Measurements from ENCODE around the gene GRM2.

GRM2 gene

GRCh38 chr3:51686512-51687215 is 20.2 kb upstream of the GRM2 start:
- CTCF ChIA-PET, result no interaction called here
- POLR2A ChIA-PET, result no interaction called here
- TF ChIP-seq L3MBTL2 (conservative IDR thresholded peaks at IDR 0.05), result no peak
- no peak for TF ChIP-seq FOXA1 (IDR thresholded peaks at IDR 0.05)
- no peak for TF ChIP-seq NFRKB (IDR thresholded peaks at IDR 0.05)
- TF ChIP-seq ARNT (IDR thresholded peaks at IDR 0.05), result no peak
- TF ChIP-seq SUZ12 (IDR thresholded peaks at IDR 0.05), result no peak
- TF ChIP-seq FOXK2 (IDR thresholded peaks at IDR 0.05), result no peak
- no peak for TF ChIP-seq ZNF384 (IDR thresholded peaks at IDR 0.05)
- TF ChIP-seq ELF4 (IDR thresholded peaks at IDR 0.05), result no peak
- no peak for DNase-seq (ENCODE audit: extremely low spot score)

DNA sequence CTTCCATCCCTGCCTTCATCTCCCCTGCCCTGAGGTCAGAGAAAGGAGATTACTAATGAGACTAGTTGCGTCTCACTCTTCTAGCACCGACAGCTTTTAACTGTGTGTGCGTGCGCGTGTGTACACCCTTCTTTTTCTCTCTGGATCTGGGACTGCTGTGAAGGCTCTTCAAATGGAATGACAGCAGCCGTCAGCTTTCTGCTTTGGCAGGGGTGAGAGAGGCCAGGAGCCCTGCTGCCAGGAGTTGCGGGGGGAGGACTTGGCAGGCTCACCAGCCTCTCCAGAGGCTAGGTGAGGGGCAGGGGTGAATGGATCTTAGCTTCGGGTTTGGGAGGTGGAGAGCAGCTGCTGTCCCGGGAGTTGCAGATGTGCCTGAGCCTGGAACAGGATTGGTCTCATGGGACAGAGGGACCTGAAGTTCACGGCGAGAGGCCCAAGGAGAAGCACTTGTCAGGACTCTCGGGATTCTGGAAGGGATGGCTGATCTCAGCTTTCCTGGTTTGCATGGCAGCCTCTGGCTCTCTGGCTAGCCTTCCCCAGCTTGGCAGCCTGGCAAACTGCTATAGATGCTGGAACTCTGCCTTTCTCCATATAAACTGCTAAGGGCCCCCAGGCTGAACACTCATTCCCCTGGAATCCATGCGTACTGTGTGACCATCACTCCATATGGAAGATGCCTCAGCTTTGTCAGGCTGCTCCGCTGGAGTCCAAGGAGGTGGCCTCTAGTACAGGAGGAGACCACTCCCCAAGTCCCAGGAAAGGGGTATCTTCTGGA is 19.2 kb upstream of the GRM2 start:
- CTCF ChIA-PET, result no interaction called here
- POLR2A ChIA-PET, result no interaction called here
- TF ChIP-seq HDGF (IDR thresholded peaks at IDR 0.05; ENCODE audit: borderline replicate concordance) (no peak), LEF1 (IDR thresholded peaks at IDR 0.05; ENCODE audit: borderline replicate concordance) (no peak), FOXM1 (IDR thresholded peaks at IDR 0.05; ENCODE audit: borderline replicate concordance) (no peak), CTBP1 (IDR thresholded peaks at IDR 0.05; ENCODE audit: borderline replicate concordance) (no peak), BHLHE40 (IDR thresholded peaks at IDR 0.05; ENCODE audit: borderline replicate concordance) (no peak)
- DNase-seq (ENCODE audit: extremely low spot score), result no peak

GRCh38 chr3:51688206-51688600 is 18.7 kb upstream of the GRM2 start:
- CTCF ChIA-PET, result no interaction called here
- no peak for TF ChIP-seq FOXM1 (IDR thresholded peaks at IDR 0.05; ENCODE audit: borderline replicate concordance)
- TF ChIP-seq TARDBP (IDR thresholded peaks at IDR 0.05), result no peak
- TF ChIP-seq NFRKB (IDR thresholded peaks at IDR 0.05), result no peak
- TF ChIP-seq SUZ12 (IDR thresholded peaks at IDR 0.05), result no peak
- no peak for TF ChIP-seq ELF4 (IDR thresholded peaks at IDR 0.05)
- TF ChIP-seq HDGF (IDR thresholded peaks at IDR 0.05; ENCODE audit: borderline replicate concordance), result no peak
- no peak for TF ChIP-seq SP1 (IDR thresholded peaks at IDR 0.05)
- no peak for TF ChIP-seq FOXA1 (IDR thresholded peaks at IDR 0.05)
- no peak for TF ChIP-seq ARNT (IDR thresholded peaks at IDR 0.05)
- TF ChIP-seq BHLHE40 (IDR thresholded peaks at IDR 0.05; ENCODE audit: borderline replicate concordance), result no peak
- no peak for TF ChIP-seq LEF1 (IDR thresholded peaks at IDR 0.05; ENCODE audit: borderline replicate concordance)
- TF ChIP-seq ZNF384 (IDR thresholded peaks at IDR 0.05), result no peak
- TF ChIP-seq, protein P1, sequence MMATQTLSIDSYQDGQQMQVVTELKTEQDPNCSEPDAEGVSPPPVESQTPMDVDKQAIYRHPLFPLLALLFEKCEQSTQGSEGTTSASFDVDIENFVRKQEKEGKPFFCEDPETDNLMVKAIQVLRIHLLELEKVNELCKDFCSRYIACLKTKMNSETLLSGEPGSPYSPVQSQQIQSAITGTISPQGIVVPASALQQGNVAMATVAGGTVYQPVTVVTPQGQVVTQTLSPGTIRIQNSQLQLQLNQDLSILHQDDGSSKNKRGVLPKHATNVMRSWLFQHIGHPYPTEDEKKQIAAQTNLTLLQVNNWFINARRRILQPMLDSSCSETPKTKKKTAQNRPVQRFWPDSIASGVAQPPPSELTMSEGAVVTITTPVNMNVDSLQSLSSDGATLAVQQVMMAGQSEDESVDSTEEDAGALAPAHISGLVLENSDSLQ (IDR thresholded peaks at IDR 0.05), result no peak
- no peak for TF ChIP-seq CTBP1 (IDR thresholded peaks at IDR 0.05; ENCODE audit: borderline replicate concordance)
- TF ChIP-seq FOXK2 (IDR thresholded peaks at IDR 0.05), result no peak
- TF ChIP-seq L3MBTL2 (conservative IDR thresholded peaks at IDR 0.05), result no peak
- DNase-seq (ENCODE audit: extremely low spot score), result no peak
- POLR2A ChIA-PET, result no interaction called here

DNA sequence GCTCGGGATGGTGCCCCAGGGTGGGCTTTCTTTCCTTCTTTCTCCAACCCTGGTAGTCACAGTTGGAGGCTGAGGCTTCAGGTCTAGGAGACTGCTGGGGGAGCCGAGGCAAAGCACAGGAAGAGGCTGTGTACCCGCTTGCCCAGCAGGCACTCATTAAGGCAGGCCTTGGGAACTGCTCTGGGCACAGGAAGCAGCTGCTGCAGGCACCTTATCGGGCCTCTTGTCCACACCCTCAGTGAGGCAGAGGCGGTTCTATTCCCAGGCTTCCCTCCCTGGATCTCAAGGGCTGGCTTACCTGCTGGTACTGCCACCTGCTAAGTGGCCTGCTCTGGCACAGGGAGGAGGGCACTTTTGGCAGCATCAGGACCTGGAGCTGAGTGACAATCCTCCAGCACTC is 15.8 kb upstream of the GRM2 start:
- DNase-seq (ENCODE audit: extremely low spot score), result no peak
- ChIA-PET CTCF (interaction anchor here (2.9 kb wide), 1 partner anchor 9 kb away, joined by 10 read pairs; no protein-coding TSS in a partner anchor), POLR2A (interaction anchor here (1.2 kb wide), 1 partner anchor 18 kb away, joined by 3 read pairs; no protein-coding TSS in a partner anchor)
- TF ChIP-seq CTBP1 (IDR thresholded peaks at IDR 0.05; ENCODE audit: borderline replicate concordance) (no peak), SUZ12 (IDR thresholded peaks at IDR 0.05) (no peak), BHLHE40 (IDR thresholded peaks at IDR 0.05; ENCODE audit: borderline replicate concordance) (no peak), ELF4 (IDR thresholded peaks at IDR 0.05) (no peak), ARNT (IDR thresholded peaks at IDR 0.05) (no peak), ZNF384 (IDR thresholded peaks at IDR 0.05) (no peak), FOXA1 (IDR thresholded peaks at IDR 0.05) (no peak), TARDBP (IDR thresholded peaks at IDR 0.05) (no peak), HDGF (IDR thresholded peaks at IDR 0.05; ENCODE audit: borderline replicate concordance) (no peak), NFRKB (IDR thresholded peaks at IDR 0.05) (no peak), LEF1 (IDR thresholded peaks at IDR 0.05; ENCODE audit: borderline replicate concordance) (no peak), L3MBTL2 (conservative IDR thresholded peaks at IDR 0.05) (no peak), FOXM1 (IDR thresholded peaks at IDR 0.05; ENCODE audit: borderline replicate concordance) (no peak), FOXK2 (IDR thresholded peaks at IDR 0.05) (no peak), SP1 (IDR thresholded peaks at IDR 0.05) (no peak)
- TF ChIP-seq, protein P1 (IDR thresholded peaks at IDR 0.05), result no peak

- CTCF ChIA-PET, result interaction anchor here (0.7 to 2.9 kb wide), 3 partner anchors 10 to 77 kb away, joined by 3 to 10 read pairs (median 3); no protein-coding TSS in a partner anchor
- POLR2A ChIA-PET, result interaction anchor here (1.2 kb wide), 1 partner anchor 19 kb away, joined by 3 read pairs; no protein-coding TSS in a partner anchor
- no peak for DNase-seq (ENCODE audit: extremely low spot score)
- no peak for TF ChIP-seq ZNF384 (IDR thresholded peaks at IDR 0.05)
- TF ChIP-seq FOXK2 (IDR thresholded peaks at IDR 0.05), result no peak
- TF ChIP-seq SUZ12 (IDR thresholded peaks at IDR 0.05), result no peak
- no peak for TF ChIP-seq CTBP1 (IDR thresholded peaks at IDR 0.05; ENCODE audit: borderline replicate concordance)
- TF ChIP-seq LEF1 (IDR thresholded peaks at IDR 0.05; ENCODE audit: borderline replicate concordance), result no peak
- no peak for TF ChIP-seq NFRKB (IDR thresholded peaks at IDR 0.05)
- TF ChIP-seq HDGF (IDR thresholded peaks at IDR 0.05; ENCODE audit: borderline replicate concordance), result no peak
- no peak for TF ChIP-seq FOXM1 (IDR thresholded peaks at IDR 0.05; ENCODE audit: borderline replicate concordance)
- TF ChIP-seq ARNT (IDR thresholded peaks at IDR 0.05), result no peak
- TF ChIP-seq FOXA1 (IDR thresholded peaks at IDR 0.05), result no peak
- TF ChIP-seq, protein P1 (IDR thresholded peaks at IDR 0.05), result no peak
- TF ChIP-seq ELF4 (IDR thresholded peaks at IDR 0.05), result no peak
- no peak for TF ChIP-seq SP1 (IDR thresholded peaks at IDR 0.05)
- TF ChIP-seq L3MBTL2 (conservative IDR thresholded peaks at IDR 0.05), result no peak
These were observed 14.9 kb upstream of the GRM2 start for GRCh38 chr3:51691949-51692348.
